HL-60/S4 treated with phorbol 12-myristate 13-acetate at 8.2 ng/mL for 4 days and 3 days (cell line): ENCODE measurements around the gene SREK1IP1.

Source experiments
- in situ Hi-C: fragments of 300-500 bp; cut with MboI; formaldehyde crosslinking; loops from 2 replicates; pipeline ENCODE4 v1.15.0; 2022; ENCODE audit warnings: low sequenced_read_pairs

The SREK1IP1 gene

GRCh38 chr5:64768358-64769312 is at the start of gene SREK1IP1, which contains the start of gene CWC27:
TSS of gene SREK1IP1 (minus strand) at chr5:64768691. CDS start at chr5:64768517, 174 bp downstream.
TSS of gene CWC27 (plus strand) at chr5:64768930. CDS start at chr5:64769147, 217 bp downstream.
- in situ Hi-C loops, result no loop called here

- in situ Hi-C loops, result loop anchor here (25.0 kb wide), 1 partner anchor 669 kb away; the partner anchor contains the start of gene ADAMTS6
Observed at GRCh38 chr5:64818245-64818644, 49.8 kb upstream of the SREK1IP1 start.

- in situ Hi-C loops, result loop anchor here (25.0 kb wide), 1 partner anchor 673 kb away; the partner anchor contains the start of gene ADAMTS6
Observed at GRCh38 chr5:64814073-64814472, 45.6 kb upstream of the SREK1IP1 start.

- in situ Hi-C loops, result loop anchor here (25.0 kb wide), 1 partner anchor 676 kb away; the partner anchor contains the start of gene ADAMTS6
Observed at GRCh38 chr5:64811050-64811640, 42.7 kb upstream of the SREK1IP1 start.

- in situ Hi-C loops, result loop anchor here (25.0 kb wide), 1 partner anchor 680 kb away; the partner anchor contains the start of gene ADAMTS6
Observed at GRCh38 chr5:64807520-64807919, 39.0 kb upstream of the SREK1IP1 start.

- in situ Hi-C loops, result loop anchor here (25.0 kb wide), 1 partner anchor 681 kb away; the partner anchor contains the start of gene ADAMTS6
Observed at GRCh38 chr5:64806537-64806936, 38.0 kb upstream of the SREK1IP1 start.

- in situ Hi-C loops, result loop anchor here (25.0 kb wide), 1 partner anchor 686 kb away; the partner anchor contains the start of gene ADAMTS6
Observed at GRCh38 chr5:64800926-64801325, 32.4 kb upstream of the SREK1IP1 start.

- in situ Hi-C loops, result no loop called here
Observed at GRCh38 chr5:64796301-64796700, 27.8 kb upstream of the SREK1IP1 start.

GRCh38 chr5:64794053-64794770 is 25.7 kb upstream of the SREK1IP1 start:
- in situ Hi-C loops, result no loop called here

GRCh38 chr5:64792469-64792868 is 24.0 kb upstream of the SREK1IP1 start:
- in situ Hi-C loops, result no loop called here

- in situ Hi-C loops, result no loop called here
Observed at GRCh38 chr5:64790210-64790609, 21.7 kb upstream of the SREK1IP1 start.

- in situ Hi-C loops, result no loop called here
Observed at GRCh38 chr5:64789457-64789856, 21.0 kb upstream of the SREK1IP1 start.

GRCh38 chr5:64788156-64788555 is 19.7 kb upstream of the SREK1IP1 start:
- in situ Hi-C loops, result no loop called here

GRCh38 chr5:64786372-64786771 is 17.9 kb upstream of the SREK1IP1 start:
- in situ Hi-C loops, result no loop called here

GRCh38 chr5:64784451-64785025 is 16.0 kb upstream of the SREK1IP1 start:
- in situ Hi-C loops, result no loop called here

- in situ Hi-C loops, result no loop called here
Observed at GRCh38 chr5:64775291-64775690, 6.8 kb upstream of the SREK1IP1 start.

GRCh38 chr5:64773533-64773932 is 5.0 kb upstream of the SREK1IP1 start:
- in situ Hi-C loops, result no loop called here

- in situ Hi-C loops, result no loop called here
Observed at GRCh38 chr5:64771736-64772135, 3.2 kb upstream of the SREK1IP1 start.

GRCh38 chr5:64769855-64770254 is 1.4 kb upstream of the SREK1IP1 start:
- in situ Hi-C loops, result no loop called here

GRCh38 chr5:64767959-64768357 is 533 bp downstream of the SREK1IP1 start:
- in situ Hi-C loops, result no loop called here
